Superior temporal gyrus (tissue), 1 donor: ENCODE measurements around the gene NT5C3A.
"Not testable (repeated sequence)": the region's sequence is repeated elsewhere in the genome, so short reads cannot be mapped to it uniquely, and the experiment has no call there.

Source experiments
- DNase-seq: peaks from one replicate; pipeline ENCODE4 v3.0.0-alpha.2; 2016; ENCODE audit errors: extremely low spot score

Gene NT5C3A

GRCh38 chr7:33041631-33042428, 20.7 kb downstream of the NT5C3A start:
- no peak for DNase-seq

GRCh38 chr7:33040803-33041516, 21.6 kb downstream of the NT5C3A start:
- DNase-seq: no peak

GRCh38 chr7:33039903-33040292, 22.7 kb downstream of the NT5C3A start:
- no peak for DNase-seq

- no peak for DNase-seq
These were observed 23.2 kb downstream of the NT5C3A start for GRCh38 chr7:33039257-33039902.

GRCh38 chr7:33038639-33039038, 23.9 kb downstream of the NT5C3A start:
- DNase-seq: no peak

GRCh38 chr7:33035776-33036175, 26.8 kb downstream of the NT5C3A start:
- no peak for DNase-seq

GRCh38 chr7:33024189-33024757, 38.3 kb downstream of the NT5C3A start:
- no peak for DNase-seq

- DNase-seq: no peak
These were observed 50.2 kb downstream of the NT5C3A start for GRCh38 chr7:33012364-33012763.

- no peak for DNase-seq
These were observed 52.8 kb downstream of the NT5C3A start for GRCh38 chr7:33009734-33010133.

- DNase-seq: not testable (repeated sequence)
These were observed 56.9 kb downstream of the NT5C3A start for GRCh38 chr7:33005690-33006089.

- DNase-seq: not testable (repeated sequence)
These were observed 57.4 kb downstream of the NT5C3A start for GRCh38 chr7:33005193-33005592.

- not testable (repeated sequence) for DNase-seq
These were observed 58.4 kb downstream of the NT5C3A start for GRCh38 chr7:33004104-33004616.

GRCh38 chr7:33003111-33003510, 59.5 kb downstream of the NT5C3A start:
- not testable (repeated sequence) for DNase-seq

- DNase-seq: not testable (repeated sequence)
These were observed 63.2 kb downstream of the NT5C3A start for GRCh38 chr7:32999380-32999779.

- DNase-seq: not testable (repeated sequence)
These were observed 64.0 kb downstream of the NT5C3A start for GRCh38 chr7:32998361-32999171.

- DNase-seq: not testable (repeated sequence)
These were observed 64.6 kb downstream of the NT5C3A start for GRCh38 chr7:32997956-32998355.

GRCh38 chr7:32992750-32993149, 69.8 kb downstream of the NT5C3A start:
- DNase-seq: not testable (repeated sequence)

- DNase-seq: not testable (repeated sequence)
These were observed 70.4 kb downstream of the NT5C3A start for GRCh38 chr7:32991975-32992700.

- DNase-seq: not testable (repeated sequence)
These were observed 71.4 kb downstream of the NT5C3A start for GRCh38 chr7:32991068-32991585.

GRCh38 chr7:32988148-32988547, 74.4 kb downstream of the NT5C3A start:
- DNase-seq: not testable (repeated sequence)
